Astrocyte (in vitro differentiated cells and primary cell): Measurements from ENCODE around the gene C4orf51. TPM values are rescaled to one million over a fixed set of nuclear protein-coding genes. Genes with fewer than 3 reads are reported as not detected.
A peak's percentile ranks its signal among the peaks of the same experiment; 100 is the strongest.

Source experiments
- DNase-seq: peaks from one replicate; pipeline ENCODE4 v3.0.0-alpha.2; 2010; ENCODE audit warnings: low read depth
- FAIRE-seq: peaks from 2 replicates; lab custom pipeline; 2011; peaks lifted over from hg19 to GRCh38; lab: Jason Lieb, UNC
- H2AFZ ChIP-seq: 2 replicates; pipeline ENCODE4 v1.6.0; 2012; ENCODE audit warnings: low read depth, low read length, inconsistent platforms
- H3K27ac ChIP-seq: 2 replicates; pipeline ENCODE4 v1.5.1; 2011; ENCODE audit warnings: low read depth, low read length, inconsistent platforms
- H3K27me3 ChIP-seq: 2 replicates; pipeline ENCODE4 v1.6.0; 2011; ENCODE audit warnings: low read length, inconsistent platforms; ENCODE audit not compliant: insufficient read depth
- H3K36me3 ChIP-seq: 2 replicates; pipeline ENCODE4 v1.5.1; 2011; ENCODE audit warnings: low read length, inconsistent platforms; ENCODE audit not compliant: insufficient read depth
- H3K4me1 ChIP-seq: 2 replicates; pipeline ENCODE4 v1.5.1; 2011; ENCODE audit warnings: low read length, inconsistent platforms; ENCODE audit not compliant: insufficient read depth
- H3K4me2 ChIP-seq: 2 replicates; pipeline ENCODE4 v1.6.0; 2012; ENCODE audit warnings: low read length, inconsistent platforms
- H3K4me3 ChIP-seq: 2 replicates; pipeline ENCODE4 v1.5.1; 2011; ENCODE audit warnings: low read depth, mild to moderate bottlenecking, low read length, inconsistent platforms; ENCODE audit not compliant: insufficient read depth
- H3K79me2 ChIP-seq: 2 replicates; pipeline ENCODE4 v1.6.0; 2012; ENCODE audit warnings: mild to moderate bottlenecking, low read length, inconsistent platforms; ENCODE audit not compliant: insufficient read depth
- H3K9ac ChIP-seq: 2 replicates; pipeline ENCODE4 v1.6.0; 2012; ENCODE audit warnings: mild to moderate bottlenecking, low read length, inconsistent platforms
- H3K9me3 ChIP-seq: 2 replicates; pipeline ENCODE4 v1.5.1; 2012; ENCODE audit warnings: low read depth, mild to moderate bottlenecking, low read length, inconsistent platforms; ENCODE audit not compliant: insufficient read depth
- H4K20me1 ChIP-seq: 2 replicates; pipeline ENCODE4 v1.6.0; 2012; ENCODE audit warnings: low read length, inconsistent platforms; ENCODE audit not compliant: insufficient read depth
- H3K27ac Mint-ChIP-seq: one replicate; pipeline ENCODE4 v1.8.0; 2021; ENCODE audit warnings: mild to moderate bottlenecking, mixed read lengths; ENCODE audit not compliant: unreplicated experiment
- H3K27me3 Mint-ChIP-seq: one replicate; pipeline ENCODE4 v1.8.0; 2021; ENCODE audit warnings: low read depth, mixed read lengths; ENCODE audit not compliant: unreplicated experiment
- H3K36me3 Mint-ChIP-seq: one replicate; pipeline ENCODE4 v1.8.0; 2021; ENCODE audit warnings: low read depth, mixed read lengths; ENCODE audit not compliant: unreplicated experiment
- H3K4me1 Mint-ChIP-seq: one replicate; pipeline ENCODE4 v1.8.0; 2021; ENCODE audit warnings: low read depth, mixed read lengths; ENCODE audit not compliant: unreplicated experiment
- H3K4me3 Mint-ChIP-seq: one replicate; pipeline ENCODE4 v1.8.0; 2021; ENCODE audit warnings: mild to moderate bottlenecking, moderate library complexity, mixed read lengths; ENCODE audit not compliant: unreplicated experiment
- H3K9me3 Mint-ChIP-seq: one replicate; pipeline ENCODE4 v1.8.0; 2021; ENCODE audit warnings: mild to moderate bottlenecking, mixed read lengths; ENCODE audit not compliant: unreplicated experiment
- CTCF ChIP-seq: IDR thresholded peaks from 2 replicates; pipeline ENCODE4 v1.5.1; 2011; ENCODE audit warnings: low read depth, mild to moderate bottlenecking, inconsistent platforms, low read length, moderate library complexity; ENCODE audit not compliant: insufficient read depth
- EZH2 ChIP-seq: IDR thresholded peaks from 2 replicates; pipeline ENCODE4 v1.6.1; 2012; ENCODE audit warnings: mild to moderate bottlenecking, low read length, inconsistent platforms; ENCODE audit not compliant: insufficient read depth
- total RNA-seq: library from RNA; stranded (reverse); gene quantifications from 2 replicates; pipeline ENCODE4 v1.2.1, GENCODE V29; 2021

The C4orf51 gene
- total RNA-seq, 1 donor from 2014 or later, result not detected

GRCh38 chr4:145773581-145774234, 93.8 kb downstream of the C4orf51 start:
- Histone ChIP-seq H3K4me1 (no peaks in the 10 kb centered on the region), H3K9me3 (no peaks in the 10 kb centered on the region), H3K4me2 (no peak overlapping the region), H3K27me3 (no peaks in the 10 kb centered on the region), H2AFZ (no peak overlapping the region), H3K9ac (no peak overlapping the region), H3K27ac (no peak overlapping the region), H3K36me3 (peaks cover 44% of the 10 kb centered on the region), H4K20me1 (no peaks in the 10 kb centered on the region), H3K4me3 (no peak overlapping the region), H3K79me2 (no peaks in the 10 kb centered on the region)
- H3K27ac Mint-ChIP-seq, result no peak overlapping the region
- no peaks in the 10 kb centered on the region for H3K27me3 Mint-ChIP-seq
- peaks cover 13% of the 10 kb centered on the region for H3K36me3 Mint-ChIP-seq
- H3K9me3 Mint-ChIP-seq, result no peaks in the 10 kb centered on the region
- FAIRE-seq (no peak), DNase-seq (peak; percentile 63)
- no peak overlapping the region for H3K4me3 Mint-ChIP-seq
- peaks cover 2% of the 10 kb centered on the region for H3K4me1 Mint-ChIP-seq
- TF ChIP-seq EZH2, result no peak
- TF ChIP-seq CTCF, result no peak

DNA sequence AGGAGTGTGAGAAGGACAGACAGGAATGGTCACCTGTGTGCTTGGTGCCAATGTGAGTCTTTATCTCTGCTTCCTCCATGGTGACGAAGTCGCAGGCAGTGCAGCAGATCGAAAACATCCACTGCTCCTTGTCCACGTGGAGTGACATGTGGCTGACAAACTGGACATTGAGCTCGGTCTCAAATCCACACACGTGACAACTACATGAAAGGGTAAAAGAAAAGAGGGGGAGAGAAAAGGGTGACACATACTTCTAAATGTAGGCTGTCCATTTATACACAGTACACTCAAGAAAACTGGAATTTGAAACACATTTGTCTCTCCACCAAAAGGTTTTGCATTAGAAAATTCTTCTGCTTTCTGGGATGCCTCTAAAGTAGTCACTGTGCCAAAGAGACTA, 94.5 kb downstream of the C4orf51 start:
- Mint-ChIP-seq H3K9me3 (no peaks in the 10 kb centered on the region), H3K36me3 (peaks cover 17% of the 10 kb centered on the region), H3K27me3 (no peaks in the 10 kb centered on the region), H3K4me3 (no peak overlapping the region), H3K4me1 (peaks cover 9% of the 10 kb centered on the region), H3K27ac (no peak overlapping the region)
- FAIRE-seq (no peak), DNase-seq (no peak)
- no peaks in the 10 kb centered on the region for H3K79me2 ChIP-seq
- H3K36me3 ChIP-seq, result peaks cover 44% of the 10 kb centered on the region
- no peaks in the 10 kb centered on the region for H4K20me1 ChIP-seq
- no peak overlapping the region for H3K27ac ChIP-seq
- no peak overlapping the region for H3K9ac ChIP-seq
- no peak overlapping the region for H2AFZ ChIP-seq
- TF ChIP-seq CTCF, result no peak
- no peak for TF ChIP-seq EZH2
- H3K9me3 ChIP-seq, result no peaks in the 10 kb centered on the region
- H3K4me3 ChIP-seq, result no peak overlapping the region
- H3K4me2 ChIP-seq, result no peak overlapping the region
- H3K4me1 ChIP-seq, result no peaks in the 10 kb centered on the region
- H3K27me3 ChIP-seq, result no peaks in the 10 kb centered on the region

- Mint-ChIP-seq H3K9me3 (no peaks in the 10 kb centered on the region), H3K27ac (no peak overlapping the region), H3K4me3 (no peak overlapping the region), H3K36me3 (peaks cover 21% of the 10 kb centered on the region), H3K4me1 (peaks cover 10% of the 10 kb centered on the region), H3K27me3 (no peaks in the 10 kb centered on the region)
- H3K36me3 ChIP-seq, result peaks cover 44% of the 10 kb centered on the region
- TF ChIP-seq CTCF (no peak), EZH2 (no peak)
- H3K79me2 ChIP-seq, result no peaks in the 10 kb centered on the region
- H3K4me2 ChIP-seq, result no peak overlapping the region
- H3K27me3 ChIP-seq, result no peaks in the 10 kb centered on the region
- H3K9ac ChIP-seq, result no peak overlapping the region
- DNase-seq (no peak), FAIRE-seq (no peak)
- no peaks in the 10 kb centered on the region for H3K9me3 ChIP-seq
- no peak overlapping the region for H3K27ac ChIP-seq
- H3K4me3 ChIP-seq, result no peak overlapping the region
- no peaks in the 10 kb centered on the region for H3K4me1 ChIP-seq
- no peak overlapping the region for H2AFZ ChIP-seq
- no peaks in the 10 kb centered on the region for H4K20me1 ChIP-seq
These were observed 95.5 kb downstream of the C4orf51 start for GRCh38 chr4:145775406-145775805.
